ENCODE results near the gene NUBPL.
"Not testable (repeated sequence)": the region's sequence is repeated elsewhere in the genome, so short reads cannot be mapped to it uniquely, and the experiment has no call there.

Gene NUBPL

DNA sequence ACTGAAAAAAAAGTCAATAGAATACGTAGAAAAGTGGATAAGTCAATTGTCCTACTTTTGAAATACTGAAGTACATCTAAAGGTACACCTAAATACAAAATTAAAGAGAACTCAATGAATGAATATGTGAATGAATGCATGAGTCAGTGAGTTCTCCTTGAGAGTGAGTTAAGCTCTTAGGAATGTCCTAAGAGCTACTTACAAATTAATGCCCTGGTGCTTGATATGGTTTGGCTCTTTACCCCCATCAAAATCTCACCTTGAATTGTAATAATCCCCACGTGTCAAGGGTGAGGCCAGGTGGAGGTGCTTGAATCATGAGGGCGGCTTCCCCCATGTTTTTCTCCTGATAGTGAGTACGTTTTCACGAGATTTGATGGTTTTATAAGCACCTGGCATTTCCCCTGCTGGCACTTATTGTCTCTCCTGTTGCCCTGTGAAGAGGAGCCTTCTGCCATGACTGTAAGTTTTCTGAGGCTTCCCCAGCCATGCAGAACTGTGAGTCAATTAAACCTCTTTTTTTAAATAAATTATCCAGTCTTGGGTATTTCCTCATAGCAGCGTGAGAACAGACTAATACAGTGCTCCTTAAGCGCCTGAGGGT, 323.7 kb downstream of the NUBPL start:
- no peak for DNase-seq

DNA sequence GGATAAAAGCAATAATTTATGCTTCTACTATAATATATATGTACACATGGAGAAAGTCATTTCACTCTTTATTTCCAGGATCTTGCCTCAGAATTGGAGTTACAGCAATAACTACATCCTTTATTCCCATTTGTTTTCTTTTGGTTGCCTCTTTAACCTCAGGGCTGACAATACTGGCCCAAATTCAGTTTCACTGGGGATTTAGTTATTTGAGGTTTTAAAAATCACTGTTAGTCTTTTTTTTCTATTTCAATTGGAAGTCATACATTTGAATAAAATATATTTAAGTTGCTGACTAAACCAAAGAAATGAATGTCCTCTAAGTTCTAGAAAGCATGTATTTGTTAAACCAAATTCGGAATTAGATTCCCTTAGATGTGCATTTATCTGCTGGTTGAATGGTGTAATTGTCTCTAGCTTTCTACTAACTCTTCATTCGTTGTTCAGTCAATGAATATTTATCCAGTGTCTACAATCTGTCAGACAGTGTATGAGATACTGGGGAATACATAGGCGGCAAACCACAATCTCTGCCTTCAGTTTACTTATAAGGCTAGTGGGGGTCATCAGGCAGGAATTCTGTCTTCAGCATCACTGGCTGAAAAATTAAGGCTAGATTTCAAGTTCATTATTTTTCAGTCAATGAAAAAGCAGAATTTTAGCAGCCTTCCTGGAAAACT, 325.1 kb downstream of the NUBPL start:
- no peak for DNase-seq

GRCh38 chr14:31887929-31888580, 326.9 kb downstream of the NUBPL start:
- no peak for DNase-seq

DNA sequence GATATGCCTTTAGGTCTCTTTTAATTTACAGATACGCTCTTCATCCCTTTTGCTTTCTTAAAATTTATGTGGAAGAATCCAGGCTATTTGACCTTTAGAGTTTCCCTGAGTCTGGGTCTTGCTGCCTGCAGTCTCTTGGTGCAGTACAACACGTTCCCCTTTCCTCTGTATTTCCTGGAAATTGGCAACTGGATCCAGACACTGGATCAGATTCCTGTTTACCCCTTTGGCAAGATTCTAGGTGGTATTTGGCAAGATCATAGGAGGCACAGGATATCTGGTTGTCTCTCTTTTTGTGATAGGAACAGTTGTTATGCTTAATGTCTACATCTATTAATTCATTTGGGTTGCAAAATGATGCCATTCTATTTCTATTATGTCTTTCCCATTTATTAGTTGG, 328.1 kb downstream of the NUBPL start:
- DNase-seq, result no peak

- not testable (repeated sequence) for DNase-seq
Measured at GRCh38 chr14:31890202-31890601, 329.0 kb downstream of the NUBPL start.

- no peak for DNase-seq
Measured at GRCh38 chr14:31893221-31893757, 332.1 kb downstream of the NUBPL start.

GRCh38 chr14:31894351-31894750, 333.1 kb downstream of the NUBPL start:
- no peak for DNase-seq

DNA sequence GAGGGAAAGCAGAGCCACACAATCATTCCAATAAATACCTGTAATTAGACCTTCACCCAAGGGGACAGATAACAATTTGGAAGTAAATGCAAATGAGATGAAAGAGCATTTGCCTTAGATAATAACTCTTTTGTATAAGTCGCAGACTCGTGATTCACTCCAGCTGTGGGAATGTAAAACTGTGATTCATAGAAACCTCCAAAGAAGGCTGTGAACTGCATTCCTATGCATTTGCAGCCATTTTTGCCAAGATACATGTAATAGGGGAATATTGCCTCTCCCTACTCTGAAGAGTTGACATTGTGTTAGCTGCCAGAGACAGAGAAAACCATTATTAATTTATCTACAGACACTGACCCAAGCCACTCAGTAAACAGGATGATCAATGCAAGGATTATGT, 334.0 kb downstream of the NUBPL start:
- DNase-seq, result no peak

DNA sequence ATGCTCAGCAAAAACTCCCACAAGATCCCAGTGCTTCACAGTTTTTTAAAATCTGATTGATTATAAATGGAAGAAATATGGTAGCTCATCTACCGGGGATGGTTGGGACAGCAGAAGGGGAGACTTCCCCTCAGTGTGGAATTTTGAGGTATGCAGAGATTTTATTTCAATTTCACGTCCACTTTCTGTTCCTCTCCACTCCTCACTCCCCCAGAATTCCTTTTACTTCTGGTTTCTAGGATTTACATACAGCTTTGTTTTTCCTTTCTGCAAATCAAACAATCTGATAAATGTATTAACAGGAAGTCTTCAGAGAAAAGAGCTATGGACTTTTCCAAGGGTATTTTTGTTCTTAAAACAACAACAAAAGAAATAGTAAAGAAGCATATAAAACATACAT, 334.4 kb downstream of the NUBPL start:
- DNase-seq, result no peak

GRCh38 chr14:31897581-31898186, 336.5 kb downstream of the NUBPL start:
- DNase-seq, result no peak

GRCh38 chr14:31898838-31899528, 337.8 kb downstream of the NUBPL start:
- no peak for DNase-seq

DNA sequence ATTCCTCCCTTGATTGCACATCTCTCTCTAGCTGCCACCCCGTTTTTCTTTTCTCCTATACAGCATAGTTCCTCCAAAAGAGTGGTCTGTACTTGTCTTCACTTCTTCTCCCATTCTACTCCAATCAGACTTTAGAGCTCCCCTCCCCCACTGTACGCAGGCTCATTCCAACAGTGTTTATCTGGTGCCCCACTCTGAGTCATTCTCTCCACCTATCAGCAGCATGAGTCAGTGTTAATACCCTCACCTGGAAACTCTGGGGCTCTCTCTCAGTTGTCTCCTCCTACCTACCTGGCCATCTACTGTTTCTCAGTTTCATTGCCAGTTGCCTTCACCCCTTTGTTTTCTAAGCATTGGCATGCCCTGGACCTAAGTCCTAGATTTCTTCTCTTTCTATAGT, 340.8 kb downstream of the NUBPL start:
- DNase-seq, result no peak

DNA sequence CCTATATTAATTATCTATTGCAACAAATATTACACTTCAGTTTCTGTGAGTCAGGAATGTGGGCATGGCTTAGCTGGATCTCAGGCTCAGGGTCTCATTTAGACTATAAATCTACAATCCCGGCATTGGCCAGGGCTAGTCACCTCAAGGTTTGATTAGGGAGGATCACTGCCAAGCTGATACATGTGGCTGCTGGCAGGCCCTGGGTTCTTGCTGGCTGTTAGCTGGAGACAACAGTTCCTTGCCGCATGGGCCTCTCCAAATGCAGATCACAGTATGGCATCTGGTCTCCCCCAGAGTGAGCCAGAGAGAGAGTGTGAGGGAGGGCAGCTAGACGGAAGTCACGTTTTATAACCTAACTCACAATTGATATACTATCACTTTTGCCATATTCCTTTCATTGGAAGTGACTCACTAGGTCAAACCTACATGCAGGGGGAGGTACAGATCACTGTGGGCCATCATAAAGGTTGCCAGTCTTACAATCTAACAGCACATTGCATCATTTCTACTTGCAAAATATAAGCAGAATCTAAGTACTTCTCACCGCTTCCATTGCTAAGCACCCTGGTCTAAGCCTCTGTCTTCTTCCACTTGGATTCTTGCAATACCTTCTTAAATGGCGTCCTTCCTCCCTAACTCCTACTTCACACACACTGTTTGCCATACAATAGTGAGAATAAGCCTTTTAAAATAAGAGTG, 341.9 kb downstream of the NUBPL start:
- DNase-seq, result no peak

DNA sequence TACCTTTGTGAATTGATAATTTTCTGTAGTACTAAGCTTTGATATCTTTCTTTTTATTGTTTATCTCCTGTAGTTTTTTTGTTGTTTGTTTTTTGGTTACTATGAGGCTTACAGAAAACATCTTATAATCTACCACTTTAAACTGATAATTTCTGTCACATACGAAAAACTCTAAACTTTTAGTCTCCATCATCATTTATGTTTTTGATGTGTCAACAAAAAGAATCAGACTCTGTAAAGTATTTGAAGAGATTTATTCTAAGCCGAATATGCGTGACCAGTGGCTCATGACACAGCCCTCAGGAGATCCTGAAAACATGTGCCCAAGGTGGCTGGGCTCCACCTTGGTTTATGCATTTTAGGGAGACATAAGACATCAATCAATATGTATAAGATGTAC, 348.8 kb downstream of the NUBPL start:
- no peak for DNase-seq

All from right hindlimb (tissue), 1 donor.